ENCODE data around the gene ANLN.
"Not testable (repeated sequence)": the region's sequence is repeated elsewhere in the genome, so short reads cannot be mapped to it uniquely, and the experiment has no call there.

Gene ANLN

GRCh38 chr7:36385646-36386045 is 4.0 kb upstream of the ANLN start:
- H3K18ac ChIP-seq (ENCODE audit: low read length); H2AFZ ChIP-seq (ENCODE audit: insufficient read depth, low read length, poor library complexity); H4K8ac ChIP-seq (ENCODE audit: low read depth, low read length); H2BK5ac ChIP-seq (ENCODE audit: low read depth, low read length, poor library complexity); H2BK120ac ChIP-seq (ENCODE audit: insufficient read depth, low read length, poor library complexity); H2AK5ac ChIP-seq (ENCODE audit: low read length); H3K23ac ChIP-seq (ENCODE audit: low read length); H3K79me2 ChIP-seq (ENCODE audit: control insufficient read depth, insufficient read depth, low read length, poor library complexity); H3K9me3 ChIP-seq (ENCODE audit: insufficient read depth, low read depth, low read length); H3K27me3 ChIP-seq (ENCODE audit: insufficient read depth, low read length); H3K4me3 ChIP-seq (ENCODE audit: low read depth, low read length); H4K91ac ChIP-seq (ENCODE audit: low read depth, low read length); H3K4me2 ChIP-seq (ENCODE audit: low read length); H3K36me3 ChIP-seq (ENCODE audit: control insufficient read depth in 1 of 2, insufficient read depth in 2 of 2, low read length in 2 of 2); H2BK12ac ChIP-seq (ENCODE audit: low read length); H3K4ac ChIP-seq (ENCODE audit: low read depth, low read length); H3K9ac ChIP-seq (ENCODE audit: low read length); H3K14ac ChIP-seq (ENCODE audit: low read length); H3K27ac ChIP-seq (ENCODE audit: low read depth, low read length); H4K12ac ChIP-seq (ENCODE audit: low read depth, low read length); H3K4me1 ChIP-seq (ENCODE audit: control insufficient read depth in 1 of 2, insufficient read depth in 2 of 2, low read length in 2 of 2): not testable (repeated sequence)
- H3K79me1 ChIP-seq (ENCODE audit: low read length), result peaks cover 11% of the 10 kb centered on the region
- no CpG with 5 or more reads among the region's 3 CpGs for WGBS (ENCODE audit: extremely low coverage, insufficient coverage, insufficient read length)
- peak in 1 of 2 donors; percentile 20 for DNase-seq

GRCh38 chr7:36387435-36388231 is 2.0 kb upstream of the ANLN start:
- no peak overlapping the region for H2BK5ac ChIP-seq (ENCODE audit: low read depth, low read length, poor library complexity)
- no peak overlapping the region for H4K91ac ChIP-seq (ENCODE audit: low read depth, low read length)
- no CpG with 5 or more reads among the region's 7 CpGs for WGBS (ENCODE audit: extremely low coverage, insufficient coverage, insufficient read length)
- H3K4ac ChIP-seq (ENCODE audit: low read depth, low read length), result no peak overlapping the region
- H3K4me1 ChIP-seq (ENCODE audit: control insufficient read depth in 1 of 2, insufficient read depth in 2 of 2, low read length in 2 of 2), result peaks cover 3 to 5% of the 10 kb centered on the region in 2 experiments
- H3K4me2 ChIP-seq (ENCODE audit: low read length), result no peak overlapping the region
- H2AFZ ChIP-seq (ENCODE audit: insufficient read depth, low read length, poor library complexity), result no peak overlapping the region
- no peak overlapping the region for H2AK5ac ChIP-seq (ENCODE audit: low read length)
- H3K27me3 ChIP-seq (ENCODE audit: insufficient read depth, low read length), result no peaks in the 10 kb centered on the region
- H4K8ac ChIP-seq (ENCODE audit: low read depth, low read length), result no peak overlapping the region
- peaks cover 2% of the 10 kb centered on the region for H3K9me3 ChIP-seq (ENCODE audit: insufficient read depth, low read depth, low read length)
- no peak overlapping the region for H3K9ac ChIP-seq (ENCODE audit: low read length)
- H3K23ac ChIP-seq (ENCODE audit: low read length), result no peak overlapping the region
- no peak overlapping the region for H3K18ac ChIP-seq (ENCODE audit: low read length)
- peaks cover 11% of the 10 kb centered on the region for H3K79me1 ChIP-seq (ENCODE audit: low read length)
- no peak overlapping the region for H3K4me3 ChIP-seq (ENCODE audit: low read depth, low read length)
- no peaks in the 10 kb centered on the region for H3K36me3 ChIP-seq (ENCODE audit: control insufficient read depth in 1 of 2, insufficient read depth in 2 of 2, low read length in 2 of 2)
- H3K14ac ChIP-seq (ENCODE audit: low read length), result no peak overlapping the region
- peak; percentile 42 to 63 for DNase-seq
- H3K27ac ChIP-seq (ENCODE audit: low read depth, low read length), result no peak overlapping the region
- H2BK120ac ChIP-seq (ENCODE audit: insufficient read depth, low read length, poor library complexity), result no peak overlapping the region
- H3K79me2 ChIP-seq (ENCODE audit: control insufficient read depth, insufficient read depth, low read length, poor library complexity), result peaks cover 7% of the 10 kb centered on the region
- H2BK12ac ChIP-seq (ENCODE audit: low read length), result no peak overlapping the region
- no peak overlapping the region for H4K12ac ChIP-seq (ENCODE audit: low read depth, low read length)

- Histone ChIP-seq H3K4me1 (ENCODE audit: control insufficient read depth in 1 of 2, insufficient read depth in 2 of 2, low read length in 2 of 2) (peaks cover 7 to 8% of the 10 kb centered on the region in 2 experiments), H3K4me2 (ENCODE audit: low read length) (no peak overlapping the region), H3K14ac (ENCODE audit: low read length) (no peak overlapping the region), H3K27ac (ENCODE audit: low read depth, low read length) (no peak overlapping the region), H3K23ac (ENCODE audit: low read length) (no peak overlapping the region), H3K9ac (ENCODE audit: low read length) (no peak overlapping the region), H4K8ac (ENCODE audit: low read depth, low read length) (no peak overlapping the region), H3K79me1 (ENCODE audit: low read length) (peaks cover 11% of the 10 kb centered on the region), H3K27me3 (ENCODE audit: insufficient read depth, low read length) (no peaks in the 10 kb centered on the region), H2BK5ac (ENCODE audit: low read depth, low read length, poor library complexity) (no peak overlapping the region), H3K36me3 (ENCODE audit: control insufficient read depth in 1 of 2, insufficient read depth in 2 of 2, low read length in 2 of 2) (no peaks in the 10 kb centered on the region), H3K18ac (ENCODE audit: low read length) (no peak overlapping the region), H2BK120ac (ENCODE audit: insufficient read depth, low read length, poor library complexity) (no peak overlapping the region), H2BK12ac (ENCODE audit: low read length) (no peak overlapping the region), H4K12ac (ENCODE audit: low read depth, low read length) (no peak overlapping the region), H3K79me2 (ENCODE audit: control insufficient read depth, insufficient read depth, low read length, poor library complexity) (peaks cover 13% of the 10 kb centered on the region), H3K9me3 (ENCODE audit: insufficient read depth, low read depth, low read length) (peaks cover 2% of the 10 kb centered on the region), H4K91ac (ENCODE audit: low read depth, low read length) (no peak overlapping the region), H2AFZ (ENCODE audit: insufficient read depth, low read length, poor library complexity) (peak overlapping the region; percentile 25), H3K4ac (ENCODE audit: low read depth, low read length) (no peak overlapping the region), H2AK5ac (ENCODE audit: low read length) (no peak overlapping the region), H3K4me3 (ENCODE audit: low read depth, low read length) (no peak overlapping the region)
- no peak for DNase-seq
- no CpG with 5 or more reads among the region's 4 CpGs for WGBS (ENCODE audit: extremely low coverage, insufficient coverage, insufficient read length)
Measured at GRCh38 chr7:36388423-36388822, 1.2 kb upstream of the ANLN start.

- Histone ChIP-seq H3K9ac (ENCODE audit: low read length) (peak overlapping the region; percentile 86), H3K4me2 (ENCODE audit: low read length) (peak overlapping the region; percentile 82), H3K36me3 (ENCODE audit: control insufficient read depth in 1 of 2, insufficient read depth in 2 of 2, low read length in 2 of 2) (no peaks in the 10 kb centered on the region), H3K14ac (ENCODE audit: low read length) (peak overlapping the region; percentile 99), H3K27me3 (ENCODE audit: insufficient read depth, low read length) (no peaks in the 10 kb centered on the region), H3K9me3 (ENCODE audit: insufficient read depth, low read depth, low read length) (peaks cover 2% of the 10 kb centered on the region), H3K27ac (ENCODE audit: low read depth, low read length) (peak overlapping the region; percentile 99), H3K18ac (ENCODE audit: low read length) (peak overlapping the region; percentile 99), H3K23ac (ENCODE audit: low read length) (no peak overlapping the region), H4K8ac (ENCODE audit: low read depth, low read length) (peak overlapping the region; percentile 96), H3K4me1 (ENCODE audit: control insufficient read depth in 1 of 2, insufficient read depth in 2 of 2, low read length in 2 of 2) (peaks cover 9% of the 10 kb centered on the region in 2 experiments), H3K79me2 (ENCODE audit: control insufficient read depth, insufficient read depth, low read length, poor library complexity) (peaks cover 16% of the 10 kb centered on the region), H3K79me1 (ENCODE audit: low read length) (peaks cover 11% of the 10 kb centered on the region), H3K4ac (ENCODE audit: low read depth, low read length) (peak overlapping the region; percentile 96), H4K12ac (ENCODE audit: low read depth, low read length) (peak overlapping the region; percentile 97), H2AK5ac (ENCODE audit: low read length) (peak overlapping the region; percentile 94), H3K4me3 (ENCODE audit: low read depth, low read length) (peak overlapping the region; percentile 92), H2AFZ (ENCODE audit: insufficient read depth, low read length, poor library complexity) (peak overlapping the region; percentile 88), H2BK5ac (ENCODE audit: low read depth, low read length, poor library complexity) (peak overlapping the region; percentile 99), H2BK12ac (ENCODE audit: low read length) (peak overlapping the region; percentile 85), H4K91ac (ENCODE audit: low read depth, low read length) (peak overlapping the region; percentile 99), H2BK120ac (ENCODE audit: insufficient read depth, low read length, poor library complexity) (peak overlapping the region; percentile 96)
- no CpG with 5 or more reads among the region's 26 CpGs for WGBS (ENCODE audit: extremely low coverage, insufficient coverage, insufficient read length)
- peak; percentile 97 to 98 for DNase-seq
Measured at GRCh38 chr7:36390199-36391090, 783 bp downstream of the ANLN start.

Data from trophoblast cell (in vitro differentiated cells and primary cell).